SU-DHL-6 (cell line): Measurements from ENCODE around the gene KCNT2.

ENCODE experiments used
- H2AFZ ChIP-seq: fragments of 200-600 bp; sonication (generic); 2 replicates; pipeline ENCODE4 v1.6.1; 2014; ENCODE audit warnings: low read depth, mild to moderate bottlenecking, moderate library complexity, mixed read lengths, antibody characterized with exemption, low read length; ENCODE audit not compliant: severe bottlenecking
- H3F3A ChIP-seq: fragments of 200-600 bp; shearing (Covaris generic); 2 replicates; pipeline ENCODE4 v1.6.0; 2016; ENCODE audit warnings: antibody characterized with exemption, mild to moderate bottlenecking; ENCODE audit not compliant: insufficient read depth
- H3K27ac ChIP-seq: fragments of 200-600 bp; sonication (generic); 2 replicates; pipeline ENCODE4 v1.5.1; 2016; ENCODE audit warnings: low read depth, mild to moderate bottlenecking, low read length, moderate library complexity, mixed read lengths
- H3K27me3 ChIP-seq: fragments of 200-600 bp; sonication (generic), shearing (Covaris generic); 2 replicates; pipeline ENCODE4 v1.6.0; 2014; ENCODE audit warnings: mild to moderate bottlenecking, low read length
- H3K36me3 ChIP-seq: fragments of 200-600 bp; sonication (generic); 2 replicates; pipeline ENCODE4 v1.6.1; 2014; ENCODE audit warnings: mild to moderate bottlenecking, low read length, mixed read lengths
- H3K4me2 ChIP-seq: fragments of 300-600, 200-600 bp; shearing (Covaris generic), sonication (generic); 2 replicates; pipeline ENCODE4 v1.6.0; 2014; ENCODE audit warnings: low read length, low read depth, mild to moderate bottlenecking; ENCODE audit not compliant: poor library complexity, severe bottlenecking
- H3K4me3 ChIP-seq: fragments of 200-600 bp; sonication (generic); 2 replicates; pipeline ENCODE4 v1.5.1; 2014; ENCODE audit warnings: antibody characterized with exemption, low read length, mild to moderate bottlenecking, mixed read lengths; ENCODE audit not compliant: insufficient read depth, poor library complexity, severe bottlenecking
- H3K79me2 ChIP-seq: fragments of 200-600 bp; sonication (generic); 2 replicates; pipeline ENCODE4 v1.6.1; 2014; ENCODE audit warnings: mild to moderate bottlenecking, low read length, moderate library complexity; ENCODE audit not compliant: insufficient read depth
- H3K9ac ChIP-seq: fragments of 200-600 bp; sonication (generic); 2 replicates; pipeline ENCODE4 v1.7.0; 2014; ENCODE audit warnings: mild to moderate bottlenecking, low read length
- H3K9me2 ChIP-seq: fragments of 200-600 bp; sonication (generic); replicated peaks from 2 replicates; pipeline ENCODE4 v1.6.1; 2014; ENCODE audit warnings: low read length; ENCODE audit not compliant: insufficient read depth
- H3K9me3 ChIP-seq: fragments of 200-600 bp; sonication (generic); 2 replicates; pipeline ENCODE4 v1.6.1; 2014; ENCODE audit warnings: low read length, mixed read lengths; ENCODE audit not compliant: insufficient read depth
- H4K20me1 ChIP-seq: fragments of 200-600 bp; sonication (generic); 2 replicates; pipeline ENCODE4 v1.6.1; 2014; ENCODE audit warnings: low read depth, mild to moderate bottlenecking, antibody characterized with exemption, low read length, moderate library complexity, mixed read lengths
- EZH2phosphoT487 ChIP-seq: fragments of 200-600 bp; sonication (generic), shearing (Covaris generic); conservative IDR thresholded peaks from 2 replicates; pipeline ENCODE4 v1.6.1; 2018; ENCODE audit warnings: mild to moderate bottlenecking, antibody characterized with exemption, low read length, moderate library complexity, mixed read lengths
- TF ChIP-seq, protein P1 (sequence below): fragments of 200-600 bp; sonication (generic); IDR thresholded peaks from one replicate; pipeline ENCODE4 v1.5.1; 2017; ENCODE audit warnings: antibody characterized with exemption, mild to moderate bottlenecking, low read length, moderate library complexity; ENCODE audit not compliant: insufficient read depth, poor library complexity, severe bottlenecking

Gene KCNT2

DNA sequence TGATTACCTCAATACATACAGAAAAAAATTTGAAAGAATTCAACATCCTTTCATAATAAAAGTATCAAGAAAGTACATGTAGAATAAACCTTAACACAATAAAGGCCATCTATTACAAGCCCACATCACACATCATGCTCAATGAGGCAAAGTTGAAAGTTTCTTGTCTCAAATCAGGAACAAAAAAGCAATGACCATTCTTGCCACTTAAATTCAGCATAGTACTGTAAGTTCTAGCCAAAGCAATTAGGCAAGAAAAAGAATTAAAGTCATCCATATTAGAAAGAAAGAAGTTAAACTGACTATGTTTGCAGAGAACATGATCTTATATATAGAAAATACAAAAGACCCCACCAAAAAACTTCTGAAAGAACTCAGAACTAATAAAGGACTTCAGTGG is 44.5 kb downstream of the KCNT2 start:
- peaks cover 6% of the 10 kb centered on the region; the same call in 1 of the 2 replicates for H3K36me3 ChIP-seq
- H3K9me3 ChIP-seq, result peaks cover 9% of the 10 kb centered on the region; the same call in 1 of the 2 replicates
- H4K20me1 ChIP-seq, result no peaks in the 10 kb centered on the region
- no peak overlapping the region for H3K9ac ChIP-seq
- H3K4me2 ChIP-seq, result no peak overlapping the region
- H3K27ac ChIP-seq, result no peak overlapping the region
- H2AFZ ChIP-seq, result no peak overlapping the region
- H3K4me3 ChIP-seq, result no peak overlapping the region
- H3K79me2 ChIP-seq, result no peaks in the 10 kb centered on the region
- no peaks in the 10 kb centered on the region for H3K9me2 ChIP-seq
- no peaks in the 10 kb centered on the region for H3K27me3 ChIP-seq
- TF ChIP-seq, protein P1, sequence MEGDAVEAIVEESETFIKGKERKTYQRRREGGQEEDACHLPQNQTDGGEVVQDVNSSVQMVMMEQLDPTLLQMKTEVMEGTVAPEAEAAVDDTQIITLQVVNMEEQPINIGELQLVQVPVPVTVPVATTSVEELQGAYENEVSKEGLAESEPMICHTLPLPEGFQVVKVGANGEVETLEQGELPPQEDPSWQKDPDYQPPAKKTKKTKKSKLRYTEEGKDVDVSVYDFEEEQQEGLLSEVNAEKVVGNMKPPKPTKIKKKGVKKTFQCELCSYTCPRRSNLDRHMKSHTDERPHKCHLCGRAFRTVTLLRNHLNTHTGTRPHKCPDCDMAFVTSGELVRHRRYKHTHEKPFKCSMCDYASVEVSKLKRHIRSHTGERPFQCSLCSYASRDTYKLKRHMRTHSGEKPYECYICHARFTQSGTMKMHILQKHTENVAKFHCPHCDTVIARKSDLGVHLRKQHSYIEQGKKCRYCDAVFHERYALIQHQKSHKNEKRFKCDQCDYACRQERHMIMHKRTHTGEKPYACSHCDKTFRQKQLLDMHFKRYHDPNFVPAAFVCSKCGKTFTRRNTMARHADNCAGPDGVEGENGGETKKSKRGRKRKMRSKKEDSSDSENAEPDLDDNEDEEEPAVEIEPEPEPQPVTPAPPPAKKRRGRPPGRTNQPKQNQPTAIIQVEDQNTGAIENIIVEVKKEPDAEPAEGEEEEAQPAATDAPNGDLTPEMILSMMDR, result no peak
- TF ChIP-seq EZH2phosphoT487, result no peak
- no peaks in the 10 kb centered on the region for H3F3A ChIP-seq

GRCh38 chr1:196559314-196559713 is 48.9 kb downstream of the KCNT2 start:
- no peaks in the 10 kb centered on the region for H3K27me3 ChIP-seq
- H3K9ac ChIP-seq, result no peak overlapping the region
- H3K27ac ChIP-seq, result no peak overlapping the region
- no peaks in the 10 kb centered on the region for H3K79me2 ChIP-seq
- no peaks in the 10 kb centered on the region for H4K20me1 ChIP-seq
- TF ChIP-seq, protein P1, result no peak
- no peak for TF ChIP-seq EZH2phosphoT487
- H3K36me3 ChIP-seq, result peaks cover 4% of the 10 kb centered on the region; the same call in 1 of the 2 replicates
- no peak overlapping the region for H2AFZ ChIP-seq
- no peak overlapping the region for H3K4me3 ChIP-seq
- H3K9me3 ChIP-seq, result peaks cover 5% of the 10 kb centered on the region; the same call in 1 of the 2 replicates
- peak overlapping the region; percentile 82 for H3K4me2 ChIP-seq
- H3K9me2 ChIP-seq, result no peaks in the 10 kb centered on the region
- H3F3A ChIP-seq, result no peaks in the 10 kb centered on the region

DNA sequence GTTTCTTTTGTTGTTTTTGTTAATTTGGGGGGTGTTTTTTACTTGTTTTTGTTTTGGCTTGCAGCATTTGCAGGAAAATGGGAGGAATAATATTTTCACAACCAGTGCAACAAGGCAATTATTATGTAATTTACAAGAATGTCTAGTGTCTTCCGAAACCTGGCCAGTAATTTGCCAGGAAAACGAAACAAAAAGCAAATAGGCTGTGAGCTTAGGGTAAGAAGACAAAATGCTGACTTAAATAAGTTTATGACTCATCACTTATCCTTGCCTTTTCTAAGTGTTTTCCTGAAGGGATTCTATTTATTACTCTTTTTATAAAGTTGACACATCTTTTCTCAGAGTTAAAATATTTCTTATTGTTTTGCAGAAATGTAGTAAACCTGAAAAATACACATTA is 49.8 kb downstream of the KCNT2 start:
- H3K79me2 ChIP-seq, result no peaks in the 10 kb centered on the region
- H3K9me3 ChIP-seq, result peaks cover under 1% of the 10 kb centered on the region; the same call in 1 of the 2 replicates
- no peak overlapping the region for H3K27ac ChIP-seq
- H3F3A ChIP-seq, result no peaks in the 10 kb centered on the region
- 0 out of 2 replicates have a peak, but pooled peaks cover 2% of the 10 kb centered on the region for H3K36me3 ChIP-seq
- no peaks in the 10 kb centered on the region for H4K20me1 ChIP-seq
- H3K9ac ChIP-seq, result 0 out of 2 replicates have a peak overlapping the region, but pooled peaks have one; percentile 25
- peak overlapping the region; percentile 41 for H3K4me3 ChIP-seq
- no peaks in the 10 kb centered on the region for H3K9me2 ChIP-seq
- TF ChIP-seq EZH2phosphoT487, result no peak
- TF ChIP-seq, protein P1, result no peak
- no peaks in the 10 kb centered on the region for H3K27me3 ChIP-seq
- H2AFZ ChIP-seq, result peak overlapping the region; percentile 82
- peak overlapping the region; percentile 82 for H3K4me2 ChIP-seq
